ENCODE data around the gene GRK5. TPM values are rescaled to one million over a fixed set of nuclear protein-coding genes. Genes with fewer than 3 reads are reported as not detected.

The GRK5 gene
- total and polyA plus RNA-seq, 8 donors = 34.6 to 60.8 (median 54.5) TPM

- DNase-seq = peak in 1 of 4 donors; percentile 21
- Histone ChIP-seq H3K4me1 (peaks cover 5 to 8% of the 10 kb centered on the region in 2 donors), H3K27me3 (no peaks in the 10 kb centered on the region), H3K4me3 (no peak overlapping the region), H3K9me3 (no peaks in the 10 kb centered on the region), H3K27ac (no peak overlapping the region), H3K36me3 (peaks cover 0 to 33% of the 10 kb centered on the region in 2 donors)
- no peak for TF ChIP-seq CTCF (IDR thresholded peaks at IDR 0.05)
- intact Hi-C loops (cut with DNase I) = loop anchor here in 1 of 2 donors (10.0 kb wide), 1 partner anchor 236 kb away; the partner anchor contains the start of gene GRK5
- ATAC-seq = peak; percentile 17
Measured at GRCh38 chr10:119441151-119441821, 233.9 kb downstream of the GRK5 start.

GRCh38 chr10:119441921-119442757 is 234.8 kb downstream of the GRK5 start:
- DNase-seq (no peak), ATAC-seq (no peak)
- H3K27ac ChIP-seq = no peak overlapping the region
- H3K4me3 ChIP-seq = no peak overlapping the region
- H3K36me3 ChIP-seq = peaks cover 0 to 31% of the 10 kb centered on the region in 2 donors
- no peak for TF ChIP-seq CTCF (IDR thresholded peaks at IDR 0.05)
- peaks cover 5 to 8% of the 10 kb centered on the region in 2 donors for H3K4me1 ChIP-seq
- intact Hi-C loops (cut with DNase I) = loop anchor here in 1 of 2 donors (10.0 kb wide), 1 partner anchor 237 kb away; the partner anchor contains the start of gene GRK5
- H3K27me3 ChIP-seq = no peaks in the 10 kb centered on the region
- H3K9me3 ChIP-seq = no peaks in the 10 kb centered on the region

GRCh38 chr10:119442758-119443060 is 235.3 kb downstream of the GRK5 start:
- H3K36me3 ChIP-seq = peaks cover 0 to 32% of the 10 kb centered on the region in 2 donors
- intact Hi-C loops (cut with DNase I) = loop anchor here in 1 of 2 donors (10.0 kb wide), 1 partner anchor 238 kb away; the partner anchor contains the start of gene GRK5
- DNase-seq = no peak
- H3K9me3 ChIP-seq = no peaks in the 10 kb centered on the region
- no peaks in the 10 kb centered on the region for H3K27me3 ChIP-seq
- no peak for TF ChIP-seq CTCF (IDR thresholded peaks at IDR 0.05)
- ATAC-seq = no peak
- no peak overlapping the region for H3K27ac ChIP-seq
- no peak overlapping the region for H3K4me3 ChIP-seq
- H3K4me1 ChIP-seq = peaks cover 5 to 8% of the 10 kb centered on the region in 2 donors

GRCh38 chr10:119443441-119443840 is 236.1 kb downstream of the GRK5 start:
- H3K36me3 ChIP-seq = peaks cover 0 to 39% of the 10 kb centered on the region in 2 donors
- H3K27me3 ChIP-seq = no peaks in the 10 kb centered on the region
- DNase-seq (no peak), ATAC-seq (no peak)
- no peak overlapping the region for H3K4me3 ChIP-seq
- no peaks in the 10 kb centered on the region for H3K9me3 ChIP-seq
- TF ChIP-seq CTCF (IDR thresholded peaks at IDR 0.05) = no peak
- H3K4me1 ChIP-seq = peaks cover 5 to 8% of the 10 kb centered on the region in 2 donors
- no peak overlapping the region for H3K27ac ChIP-seq
- intact Hi-C loops (cut with DNase I) = loop anchor here in 1 of 2 donors (10.0 kb wide), 1 partner anchor 239 kb away; the partner anchor contains the start of gene GRK5

Measured in left lung (tissue), 10 donors.